NCI-H526 treated with DMSO at 0.1 percent for 48 hours (cell line): ENCODE results near the gene DHRS2.
A peak's percentile ranks its signal among the peaks of the same experiment; 100 is the strongest.

ENCODE experiments used
- DNase-seq: peaks from one replicate; lab custom pipeline; 2025; lab: John Stamatoyannopoulos, UW

Gene DHRS2

DNA sequence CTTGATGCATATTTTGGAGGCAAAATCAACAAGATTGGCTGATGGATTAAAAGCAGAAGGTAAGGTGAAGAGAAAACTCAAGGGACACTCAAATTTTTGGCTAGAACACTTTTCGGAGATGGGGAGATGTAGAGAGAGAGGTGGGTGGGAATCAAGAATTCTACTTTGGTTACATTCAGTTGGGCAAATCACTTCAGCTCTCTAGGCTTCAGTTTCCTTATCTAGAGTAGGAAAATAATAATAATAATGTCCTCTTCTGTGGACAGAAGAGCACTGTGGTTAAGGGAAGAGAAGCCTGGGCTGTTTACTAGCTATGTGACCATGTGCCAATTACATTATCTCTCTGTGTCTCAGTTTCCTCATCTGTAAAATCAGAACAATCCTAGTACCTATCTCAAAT lies 23.4 kb upstream of the DHRS2 start:
- no peak for DNase-seq

DNA sequence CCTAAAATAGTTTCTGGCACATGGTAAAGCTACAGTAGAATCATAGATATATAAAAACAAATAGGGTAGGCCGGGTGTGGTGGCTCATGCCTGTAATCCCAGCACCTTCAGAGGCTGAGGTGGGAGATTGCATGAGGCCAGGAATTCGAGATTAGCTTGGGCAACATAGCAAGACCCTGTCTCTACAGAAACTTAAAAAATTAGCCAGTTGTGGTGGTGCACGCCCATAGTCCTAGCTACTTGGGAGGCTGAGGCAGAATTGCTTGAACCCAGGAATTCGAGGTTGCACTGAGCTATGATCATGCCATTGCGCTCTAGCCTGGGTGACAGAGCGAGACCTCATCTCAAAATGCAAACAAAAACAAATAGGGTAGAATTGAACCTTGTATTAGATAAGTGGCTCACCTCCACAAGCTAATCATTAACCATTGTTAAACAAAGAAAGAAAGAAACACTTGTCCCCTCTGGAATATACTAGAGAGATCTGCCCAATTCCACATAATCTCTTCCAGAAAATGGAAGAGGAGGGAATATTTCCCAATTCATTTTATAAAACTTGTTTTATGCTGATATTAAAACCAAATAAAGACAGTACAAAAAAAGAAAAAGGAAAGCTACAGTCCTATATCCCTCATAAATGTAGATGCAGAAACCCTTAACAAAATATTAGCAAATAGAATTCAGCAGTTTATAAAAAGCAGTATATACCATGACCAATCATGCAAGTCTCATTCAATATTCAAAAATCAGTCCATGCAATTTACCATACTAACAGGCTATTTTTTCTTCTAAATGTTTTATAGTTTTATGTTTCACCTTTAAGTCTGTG lies 22.7 kb upstream of the DHRS2 start:
- peak; percentile 68 for DNase-seq

DNA sequence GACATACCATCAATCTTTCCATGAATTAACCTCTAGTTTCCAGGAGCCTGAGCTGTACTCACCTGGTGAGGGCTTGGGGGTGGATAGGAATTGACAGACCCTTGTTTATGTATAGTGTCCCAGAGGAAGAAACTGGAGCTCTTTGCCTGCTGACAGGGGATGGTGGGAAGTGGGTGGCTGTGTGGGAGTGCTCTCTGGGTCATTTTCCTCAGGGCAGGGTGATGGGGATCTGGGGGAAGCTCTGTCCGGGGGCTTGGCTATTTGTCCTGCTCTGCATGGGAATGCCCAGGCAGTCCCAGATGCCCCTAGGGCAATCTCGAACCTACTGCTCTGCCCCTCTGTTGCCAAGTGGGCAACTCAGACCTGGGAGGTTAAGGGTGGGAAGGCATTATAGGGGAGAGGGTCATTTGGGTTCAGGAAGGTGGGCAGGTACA lies 21.8 kb upstream of the DHRS2 start:
- no peak for DNase-seq

DNA sequence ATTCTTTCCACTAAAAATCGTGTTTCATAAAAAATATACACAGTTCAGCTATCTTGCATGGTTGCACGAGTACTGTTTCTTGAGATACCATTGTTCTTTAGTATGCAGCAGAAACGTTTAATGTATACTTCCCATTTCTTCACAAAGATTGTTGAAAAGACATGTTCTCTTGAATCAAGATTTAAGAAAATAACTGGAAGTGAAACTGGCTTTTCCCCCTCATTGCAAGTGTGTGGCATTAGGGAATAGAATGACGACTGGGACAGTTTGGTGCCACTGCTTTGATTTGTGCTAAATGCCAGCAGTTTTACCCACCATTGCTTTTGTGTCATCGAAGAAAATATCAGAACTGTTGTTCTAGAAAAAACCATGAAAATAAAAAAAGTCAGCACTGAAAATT lies 20.3 kb upstream of the DHRS2 start:
- no peak for DNase-seq

DNA sequence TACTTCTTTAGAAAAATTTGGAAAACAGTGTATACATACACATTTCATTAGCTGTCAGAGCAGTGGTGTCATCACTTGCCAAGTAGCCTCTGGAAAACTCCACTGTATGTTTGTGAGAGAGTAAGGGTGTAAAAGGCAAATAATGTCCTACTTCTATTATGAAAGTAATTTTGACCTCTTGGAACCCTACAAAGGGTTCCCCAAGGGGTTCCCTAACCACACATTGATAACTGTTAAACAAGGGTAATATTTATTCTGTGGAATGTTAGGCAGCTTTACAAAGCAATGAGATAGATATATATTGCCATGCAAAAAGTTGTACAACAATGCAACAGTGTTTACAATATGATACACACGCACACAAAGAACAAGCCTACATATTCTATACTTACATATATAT lies 18.6 kb upstream of the DHRS2 start:
- no peak for DNase-seq

DNA sequence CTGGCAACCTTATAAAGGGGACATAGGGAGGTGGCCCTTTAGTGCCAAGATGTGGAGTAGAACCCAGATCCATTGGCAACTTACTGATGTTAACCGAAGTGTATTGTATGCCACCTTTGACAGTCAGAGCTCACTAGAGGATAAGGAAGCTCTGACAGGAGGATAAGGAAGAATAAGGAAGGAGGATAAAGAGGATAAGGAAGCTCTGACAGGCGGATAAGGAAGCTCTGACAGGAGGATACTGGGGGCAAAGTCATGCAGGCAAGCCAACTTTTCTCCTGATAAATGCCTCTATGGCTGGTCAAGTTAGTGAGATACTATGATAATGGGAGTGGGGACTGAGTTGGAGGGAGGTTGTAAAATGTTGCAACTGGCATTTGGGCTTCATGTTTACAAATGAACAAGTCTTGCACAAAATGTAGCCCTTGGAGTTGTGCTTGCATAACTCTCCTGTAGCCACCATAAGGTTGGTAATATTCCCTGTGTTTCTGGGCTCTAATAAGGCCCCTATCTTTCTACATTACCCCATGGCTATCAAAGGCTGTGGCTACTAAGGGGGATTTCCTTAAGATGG lies 17.7 kb upstream of the DHRS2 start:
- no peak for DNase-seq

DNA sequence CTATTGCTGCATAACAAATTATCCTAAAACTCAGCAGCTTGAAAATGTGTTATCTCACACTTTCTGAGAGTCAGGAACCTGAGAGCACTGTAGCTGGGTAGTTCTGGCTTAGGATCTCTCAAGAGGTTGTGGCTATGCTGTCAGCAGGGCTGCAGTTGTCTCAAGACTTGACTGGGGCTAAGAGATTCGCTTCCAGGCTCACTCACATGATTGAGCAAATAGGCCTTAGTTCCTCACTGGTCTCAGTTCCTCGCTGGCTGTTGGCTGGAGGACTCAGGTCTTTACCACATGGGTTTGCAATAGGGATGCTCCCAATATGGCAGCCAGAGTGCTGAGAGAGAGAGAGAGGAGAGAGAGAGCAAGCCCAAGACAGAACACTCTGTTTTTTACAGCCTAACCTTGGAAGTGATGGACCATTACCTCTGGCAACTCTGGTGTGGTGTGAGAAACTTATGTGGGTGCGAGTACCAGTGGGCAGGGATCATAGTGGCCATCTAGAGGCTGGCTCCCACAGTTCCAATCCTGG lies 15.9 kb upstream of the DHRS2 start:
- DNase-seq = no peak

DNA sequence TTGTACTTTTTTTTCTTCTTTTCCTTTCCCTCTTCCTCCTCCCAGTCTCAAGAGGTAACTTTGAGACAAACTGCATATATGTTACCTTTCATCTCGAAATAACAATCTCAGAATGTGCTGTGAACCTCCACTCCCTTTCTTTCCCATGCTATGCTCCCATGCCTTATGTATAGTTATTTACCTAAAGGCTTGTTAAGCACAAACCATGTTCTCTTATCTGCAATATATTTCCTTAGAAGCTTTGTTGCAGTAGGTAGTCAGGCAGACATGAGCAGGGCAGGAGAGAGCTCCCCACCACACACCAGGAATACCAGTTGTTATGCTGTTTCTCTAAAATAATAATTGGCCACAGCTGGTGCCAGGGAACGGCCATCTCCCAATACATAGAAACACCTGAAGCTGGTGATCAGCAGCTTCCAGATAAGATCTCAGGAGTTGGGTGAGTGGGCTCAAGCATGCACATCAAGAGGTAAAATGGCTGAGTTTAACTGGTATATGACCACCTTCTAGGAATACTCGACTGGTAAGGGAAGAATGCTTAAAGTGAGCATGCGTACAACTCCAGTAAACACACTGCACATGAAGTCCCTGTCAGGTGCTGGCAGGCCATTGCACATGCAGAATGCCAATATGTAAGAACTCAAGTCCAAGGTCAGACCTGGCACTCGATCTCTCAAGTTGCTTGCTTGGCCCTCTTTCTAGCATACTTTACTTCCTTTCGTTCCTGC lies 14.8 kb upstream of the DHRS2 start:
- DNase-seq = no peak

DNA sequence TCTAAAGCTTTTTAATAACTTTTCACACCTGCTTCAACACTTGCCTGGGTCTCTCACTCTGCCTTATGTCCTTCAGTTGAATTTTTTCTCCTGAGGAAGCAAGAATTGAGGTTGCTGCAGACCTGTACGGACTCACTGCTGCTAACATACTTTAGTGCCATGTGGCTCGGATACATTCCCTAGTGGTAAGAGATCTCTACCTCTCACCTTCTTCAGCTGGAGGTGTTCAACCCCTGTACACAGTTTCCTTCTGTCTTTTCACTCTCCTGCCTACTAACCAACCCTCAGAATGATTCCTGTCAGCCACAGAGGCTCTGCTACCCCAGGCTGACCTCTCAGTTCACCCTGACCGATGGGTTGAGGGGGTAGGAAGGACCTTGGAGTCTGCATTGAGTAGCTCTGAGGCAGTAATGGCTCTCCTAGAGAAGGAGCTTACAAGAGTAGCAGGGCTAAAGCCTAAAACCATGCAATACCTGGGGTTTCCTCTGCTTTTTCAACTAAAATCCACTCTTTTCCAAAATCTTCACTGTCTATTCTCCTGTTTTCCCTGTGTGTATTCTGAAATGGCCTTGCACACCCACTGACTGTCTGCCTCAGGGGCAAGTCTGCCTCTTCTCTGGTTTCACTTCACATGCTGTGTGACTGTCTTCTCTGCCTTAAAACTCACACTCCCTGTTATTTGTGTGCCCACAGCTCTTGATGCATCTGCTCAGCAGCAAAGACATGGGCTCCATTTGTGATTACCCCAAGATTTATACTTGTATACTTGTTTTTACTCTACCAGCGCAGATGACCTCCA lies 14.0 kb upstream of the DHRS2 start:
- DNase-seq = no peak

DNA sequence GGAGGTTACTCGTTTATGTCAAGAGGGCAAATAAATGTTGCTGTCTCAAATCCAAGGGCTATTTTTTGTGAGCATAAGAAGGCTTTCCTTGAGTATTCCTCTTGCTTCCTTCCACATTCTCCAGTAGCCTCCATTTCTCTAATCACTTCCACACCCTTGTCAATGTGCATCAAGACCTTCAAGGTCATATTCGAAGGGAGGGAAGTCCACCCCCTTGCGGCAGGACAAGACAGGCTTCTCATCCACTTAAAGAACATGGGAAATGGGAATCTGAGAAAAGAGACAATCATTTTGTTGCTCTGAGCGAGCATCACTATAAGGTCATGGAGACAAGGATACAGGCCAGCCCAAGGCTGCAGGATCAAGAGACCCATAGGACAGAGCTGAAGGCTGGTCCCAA lies 13.2 kb upstream of the DHRS2 start:
- DNase-seq = no peak

DNA sequence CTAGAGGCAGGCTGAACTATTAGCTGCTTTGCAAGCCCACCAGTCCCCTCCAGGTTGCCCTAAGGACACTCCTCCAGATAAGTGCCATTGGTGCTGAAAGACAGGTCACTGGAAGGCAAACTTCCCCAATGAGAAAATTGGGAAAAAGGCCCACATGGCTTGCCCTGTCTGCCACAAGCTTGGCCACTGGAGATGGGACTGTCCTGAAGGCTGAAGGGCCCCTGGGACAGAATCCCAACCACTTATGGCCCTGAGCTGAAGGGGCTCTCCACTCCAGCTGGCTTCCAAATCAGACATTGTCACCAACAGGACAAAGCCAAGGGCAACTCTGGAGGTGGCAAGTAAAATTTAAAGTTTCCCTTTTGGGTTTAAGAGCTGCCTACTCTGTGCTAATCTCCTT lies 12.2 kb upstream of the DHRS2 start:
- DNase-seq = no peak

DNA sequence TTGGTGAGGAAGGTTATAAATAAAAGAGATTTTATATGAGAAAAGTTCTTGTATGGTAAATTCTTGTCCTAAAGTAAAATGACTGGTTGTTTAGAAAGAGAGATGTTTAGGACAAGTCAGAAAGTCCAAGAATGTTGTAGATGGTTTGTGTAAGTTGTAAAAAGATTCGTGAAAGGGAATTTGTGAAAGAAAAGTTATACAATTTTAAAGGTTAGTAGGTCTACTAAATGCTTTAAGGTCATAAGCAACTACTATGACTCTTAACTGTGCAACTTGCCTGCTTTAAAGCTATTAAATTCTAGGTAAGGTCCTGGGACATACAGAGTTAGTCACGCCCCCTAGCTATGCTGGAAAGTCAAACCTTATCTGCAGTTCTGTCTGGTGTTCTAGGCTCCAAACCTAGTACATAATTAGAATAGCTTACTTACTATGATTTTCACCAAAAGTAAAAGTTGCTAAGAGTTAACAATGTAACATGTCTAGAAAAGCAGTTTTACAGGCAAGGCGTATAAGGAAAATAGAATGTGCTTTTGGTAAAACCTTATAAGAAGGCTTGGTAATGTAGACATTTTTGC lies 11.2 kb upstream of the DHRS2 start:
- no peak for DNase-seq

DNA sequence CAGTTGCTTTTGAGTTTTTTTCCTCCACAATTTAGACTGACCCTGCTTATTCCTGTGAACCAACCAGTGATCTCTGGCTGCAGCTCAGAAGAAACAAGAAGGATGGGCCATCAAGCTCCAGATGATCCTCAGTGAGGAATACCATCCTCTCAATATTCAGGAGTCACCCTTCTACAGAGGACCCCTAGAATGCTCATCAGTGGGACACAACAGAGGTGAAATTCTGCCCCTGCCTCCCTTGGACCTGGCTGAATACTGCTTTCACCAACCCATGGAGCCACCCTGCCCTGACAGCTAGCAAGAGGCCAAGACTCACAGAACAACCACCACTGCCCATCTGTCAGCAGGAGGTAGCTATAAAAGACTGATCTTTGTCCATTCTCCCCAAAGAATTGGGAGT lies 9.2 kb upstream of the DHRS2 start:
- DNase-seq = no peak

DNA sequence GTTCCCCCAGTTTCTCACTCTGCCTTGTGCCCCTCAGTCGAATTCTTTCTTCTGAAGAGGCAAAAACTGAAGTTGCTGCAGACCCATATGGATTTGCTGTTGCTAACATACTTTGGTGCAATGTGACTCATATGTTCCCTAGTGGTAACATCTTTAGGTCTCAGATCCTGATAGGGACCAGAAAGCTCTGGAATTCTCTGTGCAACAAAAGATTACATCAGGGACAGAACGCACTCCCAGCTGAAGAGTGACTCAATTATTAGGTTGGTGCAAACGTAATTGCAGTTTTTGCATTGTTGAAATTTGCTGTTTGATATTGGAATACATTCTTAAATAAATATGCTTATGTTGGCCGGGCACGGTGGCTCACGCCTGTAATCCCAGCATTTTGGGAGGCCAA lies 8.2 kb upstream of the DHRS2 start:
- DNase-seq = no peak

DNA sequence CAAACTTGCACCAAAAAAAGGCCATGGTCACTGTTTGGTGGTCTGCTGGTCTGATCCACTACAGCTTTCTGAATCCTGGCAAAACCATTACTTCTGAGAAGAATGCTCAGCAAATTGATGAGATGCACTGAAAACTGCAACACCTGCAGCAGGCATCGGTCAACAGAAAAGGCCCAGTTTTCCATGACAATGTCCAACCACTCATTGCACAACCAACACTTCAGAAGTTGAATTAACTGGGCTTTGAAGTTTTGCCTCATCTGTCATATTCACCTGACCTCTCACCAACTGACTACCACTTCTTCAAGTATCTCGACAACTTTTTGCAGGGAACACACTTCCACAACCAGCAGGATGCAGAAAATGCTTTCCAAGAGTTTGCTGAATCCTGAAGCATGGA lies 7.0 kb upstream of the DHRS2 start:
- no peak for DNase-seq

DNA sequence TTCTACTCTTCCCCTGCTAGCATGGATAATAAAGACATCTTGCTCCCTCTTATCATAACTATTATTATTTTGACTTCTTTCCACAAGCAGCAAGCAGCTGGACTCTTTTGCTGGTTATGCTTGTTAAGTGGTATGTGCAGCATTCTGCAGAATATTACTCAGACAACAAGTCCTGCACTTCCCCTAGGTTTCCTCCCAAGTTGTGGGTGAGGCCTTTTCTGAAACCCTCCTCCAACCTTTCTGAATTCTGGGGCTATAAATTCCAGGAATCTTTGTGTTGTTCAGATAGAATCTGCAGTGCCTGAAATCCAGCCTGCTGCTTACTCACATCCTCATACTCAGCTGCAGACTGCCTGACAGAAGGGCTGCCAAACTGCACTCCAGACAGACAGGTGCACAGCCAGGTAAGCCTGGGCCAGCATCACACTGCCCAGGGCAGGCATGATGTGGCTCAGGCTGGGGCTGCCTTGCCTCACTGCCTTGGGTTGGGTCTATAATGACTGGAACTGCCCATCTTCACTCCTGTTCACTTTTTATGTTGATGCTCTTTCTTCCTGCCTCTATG lies 6.2 kb upstream of the DHRS2 start:
- DNase-seq = no peak

DNA sequence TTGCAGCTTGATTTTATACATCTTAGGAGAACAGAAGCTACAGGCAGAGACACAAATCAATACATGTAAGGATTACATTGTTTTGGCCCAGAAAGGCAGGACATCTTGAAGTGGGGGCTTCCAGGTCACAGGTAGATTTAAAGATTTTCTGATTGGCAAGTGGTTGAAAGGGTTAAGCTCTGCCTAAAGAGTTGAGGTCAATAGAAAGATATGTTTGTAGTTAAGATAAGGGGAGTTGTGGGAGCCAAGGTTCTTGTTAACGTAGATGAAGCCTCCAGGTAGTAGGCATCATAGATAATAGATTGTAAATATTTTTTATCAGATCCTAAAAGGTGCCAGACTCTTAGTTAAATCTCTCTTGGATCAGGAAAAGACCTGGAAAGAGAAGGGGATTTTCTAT lies 5.5 kb upstream of the DHRS2 start:
- DNase-seq = no peak

DNA sequence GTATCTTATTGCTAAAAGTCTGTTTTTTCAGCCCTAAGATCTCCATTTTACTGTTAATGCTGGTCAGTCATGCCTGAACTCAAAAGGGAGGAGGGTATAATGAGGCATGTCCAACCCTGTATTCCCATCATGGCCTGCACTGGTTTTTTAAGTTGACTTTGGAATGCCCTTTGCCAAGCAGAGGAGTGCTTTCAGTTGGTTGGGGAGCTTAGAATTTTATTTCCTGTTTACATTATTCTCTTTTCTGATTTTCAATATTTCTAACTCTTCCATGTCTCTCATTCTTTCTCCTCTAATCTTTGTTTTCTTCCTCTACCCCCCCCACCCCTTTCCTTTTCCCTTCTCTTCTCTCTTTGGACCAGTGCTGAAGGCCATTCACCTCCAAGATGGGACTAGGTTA lies 4.9 kb upstream of the DHRS2 start:
- no peak for DNase-seq

DNA sequence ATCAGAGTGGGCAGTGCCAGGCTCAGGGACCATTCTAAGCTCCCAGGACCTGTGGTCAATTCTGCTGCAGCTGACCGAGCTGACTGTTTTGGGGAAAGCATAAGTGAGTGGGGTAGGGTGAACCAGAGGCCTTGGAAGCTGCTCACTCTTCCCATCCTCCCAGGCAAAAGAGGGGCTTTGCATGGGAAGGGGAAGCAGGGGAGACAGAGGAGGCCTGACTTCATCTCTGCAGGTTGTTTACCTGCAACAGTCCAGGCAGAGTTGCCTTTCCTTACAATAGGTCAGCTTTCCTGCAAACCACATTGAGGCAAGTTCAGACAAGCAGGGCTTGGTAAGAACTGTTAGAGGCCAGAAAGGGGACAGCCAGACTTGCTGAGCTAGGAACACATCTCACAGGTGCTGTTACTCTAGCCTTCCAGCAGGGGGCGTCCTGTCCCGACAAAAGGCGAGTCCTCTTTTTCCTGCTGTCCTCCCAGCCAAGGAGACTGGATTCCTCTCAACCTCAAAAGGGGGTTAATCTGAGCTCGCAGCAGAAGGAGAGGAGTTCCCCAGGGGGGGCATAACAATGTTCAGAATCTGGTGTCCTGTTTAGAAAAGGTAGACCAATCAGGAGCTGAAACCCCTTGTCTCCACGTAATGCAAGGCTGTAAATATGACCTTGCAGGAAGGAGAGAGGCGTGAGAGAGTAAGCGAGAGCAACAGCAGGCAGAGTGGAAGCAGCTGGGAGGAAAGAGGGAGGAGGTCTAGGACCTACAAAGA lies 4.3 kb upstream of the DHRS2 start:
- peak; percentile 63 for DNase-seq

DNA sequence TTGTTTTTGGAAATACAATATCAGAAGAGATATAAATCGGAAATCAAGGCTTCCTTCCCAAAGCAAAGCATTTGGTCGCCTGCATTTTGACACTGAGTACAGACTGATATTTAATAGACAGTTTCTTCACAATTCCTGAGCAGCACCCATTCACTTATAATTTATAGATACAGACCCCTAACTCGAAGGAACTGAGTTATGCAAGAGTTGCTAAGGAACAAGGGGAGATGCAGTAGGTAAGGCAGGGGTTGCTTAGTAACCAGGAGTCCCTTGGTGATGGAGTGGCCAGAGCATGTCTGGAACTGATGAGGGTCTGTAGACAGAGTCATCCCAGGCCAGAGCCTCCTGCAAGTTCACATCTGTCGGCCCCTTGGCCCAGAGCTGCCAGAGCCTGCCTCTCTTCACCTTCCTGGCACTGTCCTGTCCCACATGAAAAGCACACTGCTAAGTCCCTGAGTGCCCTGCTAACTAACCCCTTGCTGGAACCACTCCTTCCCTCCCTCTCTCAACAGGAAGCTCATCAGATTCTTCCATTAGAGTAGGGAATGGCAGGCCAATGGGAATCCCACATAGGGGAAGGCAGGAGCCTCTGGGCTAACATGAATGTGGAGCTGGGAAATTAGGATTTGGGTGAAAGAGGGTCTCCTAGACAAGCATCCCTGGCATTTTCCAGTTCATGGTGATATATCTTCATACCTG lies 3.6 kb upstream of the DHRS2 start:
- no peak for DNase-seq
